NK-92 (cell line): ENCODE results near the gene SLC22A17.

Source experiments
- DNase-seq: peaks from one replicate; lab custom pipeline; 2025; ENCODE audit not compliant: unreplicated experiment; lab: John Stamatoyannopoulos, UW

SLC22A17 gene

DNA sequence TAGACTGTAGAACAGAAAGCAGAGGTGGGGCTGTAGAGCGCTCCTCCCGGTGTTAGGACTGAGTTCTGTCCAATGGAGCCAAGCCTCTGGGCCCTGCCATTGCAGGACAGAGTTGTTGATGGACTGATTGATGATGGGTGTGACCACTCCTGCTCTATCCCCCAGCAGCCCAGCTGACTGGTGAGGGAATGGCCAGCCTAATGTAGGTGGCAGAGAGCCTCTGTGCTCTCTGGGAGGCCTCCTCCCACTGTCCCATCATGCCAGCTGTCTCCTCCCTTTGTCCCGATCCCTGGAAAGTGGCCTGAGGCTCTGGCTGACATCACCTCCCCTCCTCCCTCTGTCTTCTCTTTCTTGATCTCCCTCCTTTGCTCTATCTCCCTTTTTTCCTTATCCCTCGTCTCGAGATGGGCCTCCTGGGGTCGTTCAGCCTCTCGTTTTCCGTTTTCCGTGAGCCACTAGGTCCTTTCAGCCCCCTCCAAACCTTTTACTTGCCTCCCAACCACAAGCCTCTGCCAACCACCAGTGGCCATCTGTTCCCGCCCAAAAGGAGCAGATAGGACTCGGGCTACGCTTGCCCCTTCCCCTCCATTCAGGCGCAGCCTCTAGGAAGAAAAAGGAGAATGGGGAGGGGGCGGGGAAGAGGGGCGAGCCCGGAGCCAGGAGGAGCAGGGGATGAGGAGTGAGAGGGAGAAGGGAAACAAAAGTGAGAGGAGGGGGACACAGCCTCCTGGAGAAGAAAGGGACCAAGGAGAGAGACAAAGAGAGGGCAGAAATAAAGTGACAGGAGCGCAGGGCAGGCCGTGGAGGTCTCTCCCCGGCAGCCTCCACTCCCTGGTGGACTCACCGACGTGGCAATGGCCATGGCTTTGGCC, 11.7 kb upstream of the SLC22A17 start:
- no peak for DNase-seq

DNA sequence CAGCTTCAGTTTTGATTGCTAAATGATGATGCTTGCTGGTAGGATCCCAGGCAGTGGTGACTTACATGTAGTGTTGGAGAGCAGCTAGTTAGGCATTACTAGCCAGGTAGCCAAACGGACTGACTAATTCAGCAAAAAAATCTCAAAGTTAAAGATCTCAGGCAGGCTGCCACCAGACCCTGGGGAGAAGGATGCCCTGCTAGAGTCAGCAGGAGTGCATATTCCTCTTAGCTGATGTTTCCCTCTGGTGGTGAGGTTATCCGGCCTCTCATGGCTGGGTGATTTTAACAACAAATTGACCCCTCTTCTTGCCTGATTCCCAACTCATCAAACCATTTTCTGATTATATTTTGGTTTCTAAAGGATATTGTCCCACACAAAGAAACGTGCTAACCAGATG, 9.5 kb upstream of the SLC22A17 start:
- no peak for DNase-seq

- DNase-seq, result no peak
These were observed 9.1 kb upstream of the SLC22A17 start for GRCh38 chr14:23361763-23362162.

- DNase-seq, result no peak
These were observed 8.6 kb upstream of the SLC22A17 start for GRCh38 chr14:23361320-23361719.

DNA sequence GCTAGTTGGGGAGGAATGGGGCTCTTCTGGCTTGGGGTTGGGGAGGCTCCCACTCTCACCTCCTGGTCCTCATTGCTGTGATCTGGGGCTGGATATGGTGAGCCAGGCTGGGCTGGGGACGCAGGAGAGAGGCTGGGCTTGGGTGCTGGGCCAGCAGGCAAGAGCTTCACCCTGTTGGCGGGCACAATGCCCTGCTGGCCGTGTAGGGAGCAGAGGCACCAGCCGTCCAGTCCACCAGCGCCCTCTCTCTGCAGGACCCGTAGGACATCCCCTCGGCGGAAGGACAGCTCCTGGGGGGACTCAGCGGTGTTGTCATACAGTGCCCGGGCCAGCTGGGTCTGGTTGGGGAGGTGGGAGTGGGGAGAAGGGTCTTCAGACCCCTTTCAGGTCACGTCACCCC, 7.8 kb upstream of the SLC22A17 start:
- no peak for DNase-seq

DNA sequence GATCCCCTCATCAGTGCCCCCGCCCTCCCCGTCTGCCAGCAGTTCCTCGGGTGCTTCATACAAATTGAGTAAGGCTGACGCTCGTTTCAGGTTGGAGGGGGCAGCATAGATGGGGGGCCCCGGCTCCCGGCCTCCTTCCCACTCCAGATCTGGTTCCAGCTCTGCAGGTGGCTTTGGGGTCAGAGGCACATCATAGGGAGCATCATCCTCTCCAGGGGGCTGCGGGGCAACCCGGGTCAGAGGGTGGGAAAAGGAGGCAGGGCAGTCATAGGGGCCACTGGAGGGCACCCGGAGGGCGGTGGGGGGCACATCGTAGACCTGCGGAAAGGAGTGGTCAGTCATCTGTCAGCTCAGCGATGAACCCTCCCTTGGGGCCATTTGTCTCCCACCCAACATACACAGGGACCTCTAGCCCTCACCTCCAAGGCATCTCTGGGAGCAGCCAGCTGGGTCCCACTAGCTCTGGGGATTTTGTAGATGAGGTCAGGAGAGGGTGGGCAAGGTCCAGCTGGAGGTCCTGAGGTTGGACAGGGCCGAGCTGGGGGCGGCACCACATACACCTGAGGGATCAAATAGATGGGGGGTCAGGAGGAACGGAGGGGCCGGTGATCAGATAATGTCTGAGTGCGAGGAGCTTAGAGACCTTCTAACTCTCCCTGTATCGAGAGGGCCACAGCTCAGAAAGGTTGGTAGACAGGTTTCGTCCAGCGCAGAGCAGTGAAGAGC, 7.2 kb upstream of the SLC22A17 start:
- no peak for DNase-seq

- no peak for DNase-seq
These were observed 6.5 kb upstream of the SLC22A17 start for GRCh38 chr14:23359167-23359626.

DNA sequence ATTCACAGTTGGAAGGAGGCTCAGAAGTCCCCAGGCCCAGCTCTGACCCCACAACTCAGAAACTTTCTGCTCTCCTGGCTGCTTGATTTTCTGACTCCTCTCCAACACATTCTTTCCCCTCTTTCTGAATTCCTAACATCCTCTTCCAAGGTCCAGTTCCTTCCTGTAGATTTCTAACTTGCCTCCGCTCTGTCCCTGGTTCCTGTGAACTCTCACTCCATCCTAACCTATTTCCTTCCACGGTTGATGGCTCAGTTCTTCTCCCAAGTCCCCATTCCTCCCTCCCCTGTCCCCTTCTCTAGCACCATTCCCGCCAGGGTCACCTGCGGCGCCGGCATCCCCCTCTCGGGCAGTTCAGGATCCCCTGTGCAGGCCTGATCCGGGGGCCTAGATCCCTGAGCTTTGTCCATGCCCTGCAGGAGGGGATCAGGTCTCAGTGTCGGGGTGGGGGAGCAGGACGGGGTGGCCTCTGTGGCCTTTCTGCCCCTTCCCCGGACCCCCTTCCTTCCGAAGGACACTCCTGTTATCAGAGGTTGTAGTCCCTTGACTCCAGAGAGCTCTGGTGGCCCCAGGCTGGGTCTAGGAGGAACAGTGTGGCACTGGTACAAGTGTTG, 6.0 kb upstream of the SLC22A17 start:
- DNase-seq, result no peak

GRCh38 chr14:23358042-23358441, 5.4 kb upstream of the SLC22A17 start:
- no peak for DNase-seq

DNA sequence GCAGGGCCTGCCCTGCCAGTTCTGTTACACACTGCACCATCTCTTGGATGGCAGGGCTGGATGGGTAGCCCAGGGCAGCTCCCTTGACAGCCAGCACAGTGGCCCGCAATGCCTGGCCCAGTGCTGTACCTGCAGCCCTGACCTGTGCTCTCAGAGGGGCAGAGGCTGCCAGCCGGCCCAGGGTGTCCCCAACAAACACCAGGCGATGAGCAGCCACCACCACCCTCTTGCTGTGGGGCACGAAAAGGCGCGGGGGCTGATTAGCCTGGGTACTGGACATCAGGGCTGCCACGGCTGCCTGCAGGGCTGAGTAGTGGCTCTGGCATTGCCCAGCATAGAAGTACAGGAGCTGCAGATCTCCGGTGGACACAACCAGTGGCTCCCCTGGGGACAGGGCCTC, 4.6 kb upstream of the SLC22A17 start:
- DNase-seq, result no peak

- no peak for DNase-seq
These were observed 4.0 kb upstream of the SLC22A17 start for GRCh38 chr14:23356662-23357061.

DNA sequence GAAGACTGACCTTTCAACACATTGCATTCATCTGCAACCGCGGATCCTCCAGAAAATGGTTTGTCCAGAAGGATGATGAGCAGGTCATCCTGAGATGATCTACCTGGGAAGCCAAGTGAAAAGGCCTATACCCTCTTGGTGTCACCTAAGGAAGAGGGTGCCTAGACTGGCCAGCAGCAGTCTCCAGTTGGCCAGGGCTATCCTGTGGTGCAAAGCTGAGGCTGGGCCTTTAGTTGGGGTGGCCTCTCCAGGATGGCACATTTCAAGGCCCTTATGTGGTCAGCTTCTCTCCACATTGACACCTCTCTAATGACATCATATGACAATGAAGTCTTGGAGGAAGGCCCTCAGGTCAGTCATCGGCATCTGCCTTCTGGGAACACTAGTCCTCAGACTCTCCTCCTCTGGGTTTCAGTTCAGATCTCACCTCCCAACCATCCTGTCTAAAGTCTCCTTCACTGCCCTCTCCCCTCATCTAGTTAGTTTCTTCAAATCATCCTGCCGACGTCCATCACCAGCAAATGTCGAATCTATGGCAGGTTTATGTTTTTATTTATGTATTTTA, 3.3 kb upstream of the SLC22A17 start:
- no peak for DNase-seq

GRCh38 chr14:23354990-23355389, 2.3 kb upstream of the SLC22A17 start:
- no peak for DNase-seq

- DNase-seq, result no peak
These were observed 720 bp upstream of the SLC22A17 start for GRCh38 chr14:23353433-23353780.

DNA sequence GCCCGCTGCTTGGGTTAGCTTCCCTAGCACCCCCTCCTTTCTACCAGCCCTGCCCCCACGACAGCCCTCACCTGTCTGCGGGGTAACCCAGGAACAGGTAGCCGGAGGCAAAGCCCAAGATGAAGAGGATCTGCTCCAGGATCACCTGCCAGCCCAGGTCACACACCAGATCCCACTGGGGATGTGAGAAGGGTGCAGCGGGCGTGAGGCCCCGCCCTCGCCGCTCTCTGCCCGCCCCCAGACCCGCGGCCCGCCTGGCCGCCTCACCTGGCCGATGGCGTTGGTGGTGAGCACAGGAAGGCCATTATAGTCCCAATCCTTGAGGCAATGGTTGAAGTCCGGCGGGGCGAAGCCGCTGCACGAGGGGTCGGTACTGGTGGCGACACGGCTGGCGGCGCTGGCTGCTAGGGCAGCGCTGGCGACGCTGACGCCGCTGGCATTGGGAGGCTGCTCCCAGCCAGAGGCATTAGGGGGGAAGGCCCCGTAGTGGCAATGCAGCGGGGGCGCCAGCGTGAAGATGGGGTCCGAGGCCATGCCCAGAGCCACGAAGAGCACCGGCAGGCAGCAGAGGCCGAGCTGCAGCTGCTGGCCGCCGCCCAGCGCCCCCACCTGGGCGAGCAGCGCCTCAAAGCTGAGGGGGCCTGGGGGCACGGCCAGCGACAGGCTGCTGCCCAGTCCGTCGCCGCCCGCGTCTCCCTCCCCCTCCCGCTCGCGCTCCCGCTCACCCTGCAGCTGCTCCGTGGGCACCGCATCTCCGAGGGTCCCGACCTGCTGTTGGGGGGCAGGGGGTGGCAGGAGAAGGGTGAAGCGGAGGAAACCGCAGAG, 794 bp downstream of the SLC22A17 start:
- DNase-seq, result no peak

DNA sequence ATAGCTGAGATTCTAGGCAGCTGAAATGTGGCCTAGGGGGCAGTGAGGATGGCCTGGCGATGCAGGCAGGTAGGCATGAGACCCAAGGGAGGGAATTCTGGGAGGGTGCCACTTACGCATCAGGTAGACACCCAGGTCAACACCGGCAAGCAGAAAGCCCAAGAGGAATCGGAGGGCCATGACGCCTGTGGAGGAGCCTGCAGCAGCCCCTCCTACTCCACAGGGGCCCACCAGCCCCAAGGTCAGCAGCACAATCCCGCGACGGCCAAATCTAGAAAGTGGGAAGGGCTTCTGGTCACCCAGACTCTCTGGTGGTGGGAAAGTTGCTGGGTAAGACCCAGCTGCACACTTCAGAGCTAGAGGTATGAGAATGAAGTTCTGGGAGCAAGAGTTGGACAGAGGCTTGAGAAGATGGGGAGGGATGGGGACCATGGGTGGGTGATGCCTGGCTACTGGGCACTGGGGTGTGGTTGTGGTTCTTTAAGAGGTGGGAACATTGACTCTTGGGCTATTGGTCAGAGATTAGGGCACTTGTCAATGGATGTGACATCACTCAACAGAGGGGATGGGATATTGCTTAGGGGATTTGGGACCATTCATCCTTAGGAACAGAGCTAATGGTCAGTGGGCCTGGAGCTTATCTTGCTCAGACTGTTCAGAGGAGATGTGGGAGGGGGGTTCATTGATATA, 3.4 kb downstream of the SLC22A17 start:
- no peak for DNase-seq

DNA sequence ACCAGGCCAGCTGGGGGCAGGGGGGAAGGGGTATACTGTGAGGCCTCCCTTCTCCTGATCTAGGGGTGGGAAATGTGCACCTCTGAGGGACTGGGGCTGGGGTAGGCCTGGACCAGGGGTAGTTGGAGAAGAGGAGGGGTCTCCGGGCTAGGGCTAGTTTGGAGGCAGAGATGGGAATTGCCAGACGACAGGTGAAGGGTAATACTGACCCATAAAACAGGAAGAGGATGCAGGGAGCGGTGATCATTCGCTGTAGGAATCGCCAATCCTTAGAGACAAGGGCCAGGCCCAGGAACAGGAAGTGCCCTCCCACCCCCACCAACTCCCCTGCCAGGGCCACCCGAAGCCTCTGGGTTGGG, 4.4 kb downstream of the SLC22A17 start:
- DNase-seq, result no peak

DNA sequence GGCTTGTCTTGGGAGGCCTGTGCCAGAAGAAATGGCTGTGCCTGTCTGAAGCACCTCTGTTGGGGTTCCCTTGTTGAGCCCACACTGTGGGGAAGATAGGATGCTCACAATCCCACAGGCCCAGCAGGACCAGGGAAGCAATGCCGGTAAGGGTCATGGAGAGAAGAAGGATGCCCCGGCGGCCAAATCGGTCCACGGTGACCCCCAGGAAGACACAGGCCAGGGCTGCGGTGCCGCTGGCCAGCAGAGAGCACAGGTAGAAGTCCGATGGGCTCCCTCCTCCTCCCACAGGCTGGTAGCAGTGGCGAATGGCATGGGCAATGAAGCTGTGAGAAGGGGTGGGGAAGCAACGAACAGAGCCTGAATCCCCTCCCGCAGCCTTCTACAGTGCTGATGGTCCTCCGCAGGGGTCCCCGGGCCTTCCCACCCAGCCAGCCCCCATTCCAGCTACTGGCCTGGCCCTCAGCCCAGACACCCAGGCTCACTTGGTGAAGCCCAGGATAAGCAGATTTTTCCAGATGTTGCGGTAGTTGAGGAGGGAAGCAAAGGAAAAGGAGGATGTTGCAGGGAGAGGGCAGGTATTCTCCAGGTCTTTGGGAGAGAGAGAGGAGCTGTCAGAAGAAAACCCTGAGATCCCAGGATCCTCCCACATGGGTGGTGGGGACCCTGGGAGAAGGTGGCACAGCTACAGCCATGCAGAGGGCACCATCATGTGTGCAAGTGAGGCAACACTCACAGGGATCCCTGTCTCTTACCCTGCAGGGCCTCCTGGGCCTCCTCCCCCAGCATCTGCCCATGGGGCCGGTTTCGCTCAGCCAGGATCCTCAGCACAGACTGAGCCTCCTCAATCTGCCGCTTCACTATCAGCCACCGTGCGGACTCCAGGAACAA, 5.0 kb downstream of the SLC22A17 start:
- no peak for DNase-seq

DNA sequence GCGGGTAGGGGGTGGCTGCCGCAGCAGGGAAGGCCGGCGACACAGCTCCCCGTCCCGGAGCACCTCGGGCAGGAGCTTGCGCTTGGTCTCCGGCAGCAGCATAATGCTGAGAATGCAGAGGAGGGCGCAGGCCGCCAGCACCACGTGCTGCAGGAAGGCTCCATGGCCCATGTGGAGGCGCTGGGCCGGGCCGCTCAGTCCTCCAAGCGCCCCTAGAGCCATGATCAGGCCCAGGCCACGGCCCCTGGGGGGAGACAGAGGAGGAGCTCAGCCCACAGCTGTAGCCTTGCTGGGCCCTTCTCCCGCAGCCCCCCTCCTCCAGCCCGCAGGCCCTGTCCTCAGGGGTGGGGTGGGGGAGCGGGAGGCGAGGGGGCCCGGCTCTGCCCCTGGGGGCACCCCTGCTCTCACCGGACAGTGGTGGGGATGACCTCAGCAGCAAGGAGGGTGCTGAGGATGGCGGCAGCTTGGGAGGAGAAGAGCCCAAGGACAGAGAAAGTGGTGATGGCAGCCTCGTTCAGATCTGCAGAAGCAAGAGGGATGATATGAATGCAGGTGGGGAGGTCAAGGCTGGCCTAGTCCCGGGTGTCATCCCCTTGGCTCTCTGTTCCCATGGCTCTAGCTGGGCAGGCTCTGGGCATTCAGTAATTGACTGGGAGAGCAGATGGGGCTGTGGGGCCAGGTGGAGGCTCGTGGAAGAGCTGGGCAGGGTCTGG, 5.8 kb downstream of the SLC22A17 start:
- DNase-seq, result no peak
